HEK293T (cell line): ENCODE data around the gene AGBL1.

ENCODE experiments used
- ARNT ChIP-seq: fragments of 450-650 bp; IDR thresholded peaks from 2 replicates; pipeline ENCODE4 v1.6.1; 2017; ENCODE audit warnings: mild to moderate bottlenecking
- CTBP1 ChIP-seq: fragments of 450-650 bp; IDR thresholded peaks from 2 replicates; pipeline ENCODE4 v1.6.1; 2016; ENCODE audit warnings: borderline replicate concordance
- ELF4 ChIP-seq: fragments of 450-650 bp; IDR thresholded peaks from 2 replicates; pipeline ENCODE4 v1.6.1; 2017; ENCODE audit warnings: antibody characterized with exemption
- LEF1 ChIP-seq: fragments of 450-650 bp; IDR thresholded peaks from 2 replicates; pipeline ENCODE4 v1.6.1; 2017; ENCODE audit warnings: mild to moderate bottlenecking, borderline replicate concordance
- NFRKB ChIP-seq: fragments of 450-650 bp; IDR thresholded peaks from 2 replicates; pipeline ENCODE4 v1.6.1; 2016; ENCODE audit warnings: mild to moderate bottlenecking, moderate library complexity
- SP1 ChIP-seq: fragments of 450-650 bp; IDR thresholded peaks from 2 replicates; pipeline ENCODE4 v1.6.1; 2017
- SUZ12 ChIP-seq: fragments of 450-650 bp; IDR thresholded peaks from 2 replicates; pipeline ENCODE4 v1.6.1; 2016; ENCODE audit warnings: mild to moderate bottlenecking
- TARDBP ChIP-seq: fragments of 450-650 bp; IDR thresholded peaks from 2 replicates; pipeline ENCODE4 v1.6.1; 2016
- ZNF384 ChIP-seq: fragments of 450-650 bp; IDR thresholded peaks from 2 replicates; pipeline ENCODE4 v1.6.1; 2016
- TF ChIP-seq, protein P1 (sequence below): fragments of 450-650 bp; IDR thresholded peaks from 2 replicates; pipeline ENCODE4 v1.6.1; 2016

- TF ChIP-seq SUZ12 (no peak), SP1 (no peak), ARNT (no peak), TARDBP (no peak), ZNF384 (no peak), ELF4 (no peak), LEF1 (no peak), CTBP1 (no peak), NFRKB (no peak)
- TF ChIP-seq, protein P1, sequence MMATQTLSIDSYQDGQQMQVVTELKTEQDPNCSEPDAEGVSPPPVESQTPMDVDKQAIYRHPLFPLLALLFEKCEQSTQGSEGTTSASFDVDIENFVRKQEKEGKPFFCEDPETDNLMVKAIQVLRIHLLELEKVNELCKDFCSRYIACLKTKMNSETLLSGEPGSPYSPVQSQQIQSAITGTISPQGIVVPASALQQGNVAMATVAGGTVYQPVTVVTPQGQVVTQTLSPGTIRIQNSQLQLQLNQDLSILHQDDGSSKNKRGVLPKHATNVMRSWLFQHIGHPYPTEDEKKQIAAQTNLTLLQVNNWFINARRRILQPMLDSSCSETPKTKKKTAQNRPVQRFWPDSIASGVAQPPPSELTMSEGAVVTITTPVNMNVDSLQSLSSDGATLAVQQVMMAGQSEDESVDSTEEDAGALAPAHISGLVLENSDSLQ, result no peak
Measured at GRCh38 chr15:86300390-86301125, 220.9 kb downstream of the AGBL1 start.
